Heart left ventricle (tissue), 13 donors: ENCODE results near the gene NOL7.
A peak's percentile ranks its signal among the peaks of the same experiment; 100 is the strongest.

Experiments used
- CTCF ChIP-seq, 12 donors: fragments of 200-600 bp; sonication (generic) in 4 of 12; IDR thresholded peaks; one replicate each; pipeline versions ENCODE4 v1.5.0 to v1.8.0; 2018 to 2022; ENCODE audit warnings: antibody characterized with exemption in 12 of 12, mild to moderate bottlenecking in 5 of 12
- POLR2A ChIP-seq, 2 donors: fragments of 450-650 bp; IDR thresholded peaks; one replicate each; pipeline ENCODE4 v1.6.1; 2017; ENCODE audit warnings: antibody characterized with exemption in 2 of 2, mild to moderate bottlenecking in 2 of 2, moderate library complexity in 2 of 2
- donor health status: ischemic (EF 13 %, LVEDD 7.1; RV severe dilation, severe dysfunction).
- donor health status: DM: no; HTN: yes; CAD: no.
- donor health status: DM: no; HTN: no; CAD: no.
- donor health status: ischemic (EF 25% LVEDD 6.9; RV normal size, moderate dysfunction).
- donor health status: ischemic (EF 25% LVEDD 5.7; RV mildly dilated, moderate dysfunction).
- donor health status: ischemic (EF 35%, LVEDD 5.7; RV mildly dilated, moderate dysfunction).
- donor health status: nonischemic (EF 11% LVEDD 7.7; RV severe dilation, severe dysfunction).
- donor health status: DM: yes; HTN: yes; CAD: no.
- donor health status: PGD.
- donor health status: ischemic (EF 29% LVEDD 5.4; RV normal size, mild dysfunction).
- donor health status: nonischemic (EF 23%, LVEDD 6.1; RV moderate dilation, normal function).

- TF ChIP-seq CTCF (IDR thresholded peaks at IDR 0.05) (peak; percentile 72 to 91 (median 84)), POLR2A (IDR thresholded peaks at IDR 0.05) (no peak)
These were observed 39.8 kb upstream of the NOL7 start for GRCh38 chr6:13575377-13575775.
